Stimulated activated CD4-positive, alpha-beta T cell treated with anti-CD3 and anti-CD28 coated beads, Interleukin-4, amount 100 ng/mL, for 48 hours (primary cell): ENCODE data around the gene SH3BGR.
"Not testable (repeated sequence)": the region's sequence is repeated elsewhere in the genome, so short reads cannot be mapped to it uniquely, and the experiment has no call there.

Experiments
- DNase-seq, 2 donors: peaks; one replicate each; pipeline ENCODE4 v3.0.0-alpha.2; 2020; ENCODE audit warnings: low read depth in 2 of 2

SH3BGR gene

DNA sequence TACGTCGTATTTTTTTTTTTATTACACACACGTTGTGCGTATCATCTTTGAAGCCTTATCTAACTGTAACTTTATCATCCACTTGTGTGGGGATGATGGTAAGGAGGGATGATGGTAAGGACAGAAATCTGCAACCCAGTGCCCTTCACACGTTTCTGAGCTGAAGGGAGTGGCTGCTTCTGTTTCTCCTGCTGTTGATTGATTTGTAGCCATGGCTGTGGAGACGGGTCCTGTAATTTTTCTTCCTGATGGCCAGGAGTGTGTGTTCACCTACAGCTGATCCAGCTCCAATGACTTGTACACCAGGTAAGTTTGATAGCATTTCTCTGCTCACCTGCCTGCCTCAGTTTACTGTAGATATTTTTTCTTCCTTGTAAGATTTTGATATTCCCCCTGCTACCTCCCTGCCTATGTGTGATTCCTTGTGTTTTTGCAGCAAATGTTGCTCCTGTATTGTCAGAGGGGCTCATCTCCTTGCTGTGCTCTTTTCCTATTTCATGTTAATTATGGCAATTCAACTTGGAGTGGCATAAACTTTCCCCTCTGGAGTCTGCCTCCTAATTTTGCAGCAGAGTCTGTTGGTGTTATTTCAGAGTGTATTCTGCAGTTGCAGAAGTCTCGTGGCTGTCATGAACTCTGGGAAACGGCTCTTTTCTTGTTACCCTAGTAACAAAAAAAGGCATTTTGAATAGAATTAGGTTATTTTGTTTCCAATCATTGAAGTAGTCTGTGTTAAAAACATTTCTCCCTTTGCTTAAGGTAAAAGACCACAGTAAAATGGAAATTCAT, 64.1 kb downstream of the SH3BGR start:
- no peak for DNase-seq

DNA sequence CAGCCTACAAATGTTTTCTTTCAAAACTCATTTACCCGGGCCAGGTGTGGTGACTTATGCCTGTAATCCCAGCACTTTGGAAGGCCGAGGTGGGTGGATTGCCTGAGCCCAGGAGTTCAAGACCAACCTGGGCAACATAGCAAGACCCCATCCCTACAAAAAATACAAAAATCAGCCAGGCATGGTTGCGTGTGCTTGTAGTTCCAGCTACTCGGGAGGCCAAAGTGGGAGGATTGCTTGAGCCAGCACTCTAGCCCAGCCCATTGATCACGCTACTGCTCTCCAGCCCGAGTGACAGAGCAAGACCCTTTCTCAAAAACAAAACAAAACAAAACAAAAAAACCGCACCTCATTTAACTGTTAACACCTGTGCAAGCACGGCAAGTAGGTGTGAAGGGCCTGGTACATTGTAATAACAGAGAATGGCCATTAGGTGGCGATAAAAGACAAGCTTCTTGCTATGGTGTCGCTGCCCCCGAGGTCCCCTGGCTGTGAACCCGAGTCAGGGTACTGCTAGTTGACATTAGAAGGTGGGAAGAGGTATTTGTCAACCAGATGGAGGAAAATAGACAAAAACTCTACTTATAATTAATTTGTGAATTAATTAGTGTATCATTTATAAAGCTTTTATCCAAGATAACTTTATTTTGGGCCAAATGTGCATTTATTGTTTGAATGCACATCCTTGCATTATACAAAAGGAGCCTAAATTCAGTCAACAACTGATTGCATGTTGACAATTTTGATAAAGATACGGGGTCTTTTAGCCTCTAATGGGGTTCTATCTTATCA, 66.5 kb downstream of the SH3BGR start:
- peak; percentile 15 to 28 for DNase-seq

- no peak for DNase-seq
Measured at GRCh38 chr21:39518847-39519210, 67.1 kb downstream of the SH3BGR start.

DNA sequence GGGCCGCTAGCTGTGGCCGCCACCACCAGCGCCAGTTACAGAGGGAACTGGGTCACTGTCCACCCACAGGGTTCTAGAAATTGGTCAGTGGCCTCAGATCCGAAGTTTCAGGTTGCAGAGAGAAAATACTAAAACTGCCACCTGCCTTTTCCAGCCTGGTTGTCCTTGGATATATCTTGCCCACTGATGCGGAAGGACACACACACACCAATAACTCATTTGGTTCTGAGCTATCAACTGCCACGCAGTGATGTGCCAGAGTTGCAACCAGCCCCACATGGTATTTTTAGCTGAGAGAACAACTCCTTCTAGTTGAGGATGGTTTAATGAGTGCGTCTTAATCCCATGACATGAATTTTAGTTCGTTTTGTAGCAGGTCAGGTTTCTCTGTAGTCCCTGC, 68.1 kb downstream of the SH3BGR start:
- DNase-seq: no peak

DNA sequence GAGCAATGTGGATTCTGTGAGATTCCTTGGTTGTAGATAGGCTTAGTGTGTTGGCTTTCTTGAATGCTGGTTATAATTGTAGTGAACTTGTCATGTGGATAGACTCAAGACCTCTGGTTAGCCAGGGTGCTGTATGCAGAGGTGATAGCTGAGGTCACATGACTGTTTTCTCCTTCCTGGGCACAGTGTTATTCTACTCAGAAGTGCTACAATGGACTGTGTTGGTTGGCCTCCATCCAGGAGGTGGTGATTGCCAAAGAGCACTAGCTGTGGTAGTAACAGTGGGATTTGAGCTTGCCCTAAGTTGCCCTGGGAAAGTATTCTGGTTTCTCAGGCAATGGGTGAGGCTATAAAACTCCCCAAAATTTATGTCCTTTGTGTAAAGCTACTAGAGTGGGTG, 71.6 kb downstream of the SH3BGR start:
- no peak for DNase-seq

DNA sequence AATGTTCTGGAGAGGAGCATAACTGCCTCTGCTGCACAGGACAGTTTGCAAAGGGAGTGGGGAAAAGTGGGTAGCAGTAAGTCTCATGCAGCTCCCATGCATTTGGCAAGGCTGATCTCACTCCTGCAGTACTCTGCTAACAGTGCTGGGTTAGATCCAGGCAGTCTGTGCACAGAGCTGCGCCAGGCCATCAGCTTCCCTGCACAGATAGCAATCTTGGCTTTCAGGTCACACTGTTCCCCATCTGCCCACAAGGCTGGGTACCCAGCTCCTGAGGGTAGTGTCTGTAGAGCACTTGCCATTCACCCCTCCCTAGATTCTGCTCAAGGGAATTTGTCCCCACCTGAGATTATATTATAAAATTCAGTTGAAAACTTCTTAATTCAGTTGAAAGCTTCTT, 72.1 kb downstream of the SH3BGR start:
- no peak for DNase-seq

- DNase-seq: no peak
Measured at GRCh38 chr21:39525129-39525528, 73.4 kb downstream of the SH3BGR start.

DNA sequence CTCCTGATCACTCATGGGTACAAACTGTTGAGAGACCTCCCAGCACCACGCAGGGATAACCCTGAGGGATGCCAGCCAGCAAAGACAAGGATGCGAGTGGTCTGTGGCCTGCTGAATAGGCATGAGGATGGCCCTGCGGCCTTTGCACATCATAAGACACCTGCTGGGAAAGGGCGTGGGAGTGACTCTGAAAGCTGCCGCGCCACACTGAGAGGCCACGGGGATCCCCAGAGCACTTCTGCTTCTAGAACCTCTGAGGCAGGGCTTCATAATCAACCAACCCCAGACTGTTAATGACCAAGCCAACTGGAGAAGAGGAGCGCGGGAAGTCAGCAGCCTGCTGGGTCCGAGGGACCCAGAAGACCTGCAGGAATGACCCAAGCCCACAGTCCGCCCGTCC, 73.8 kb downstream of the SH3BGR start:
- no peak for DNase-seq

DNA sequence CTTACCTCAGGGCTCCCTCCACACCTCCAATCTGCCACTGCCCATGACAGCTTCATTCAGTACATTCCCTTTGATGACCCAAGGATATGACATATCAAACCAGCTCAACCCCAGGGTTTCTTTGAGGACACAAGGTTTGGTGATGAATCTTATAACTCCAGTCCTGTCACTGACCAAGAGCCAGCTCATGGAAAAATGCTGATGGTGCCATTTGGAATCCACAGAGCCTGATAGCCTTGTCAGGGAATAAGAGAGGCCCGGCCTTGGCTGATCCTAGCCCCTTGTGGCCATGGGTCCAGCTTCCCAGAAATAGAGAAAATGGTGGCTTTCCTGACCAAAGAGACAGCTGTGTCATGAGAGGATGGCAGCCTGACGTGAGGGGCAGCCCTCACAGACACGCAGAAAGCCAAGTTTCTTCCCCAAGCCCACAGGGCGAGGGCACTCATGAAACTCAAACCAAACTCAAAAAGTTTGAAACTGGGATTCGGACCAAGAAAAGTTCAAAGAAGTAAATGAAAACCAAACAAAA, 75.4 kb downstream of the SH3BGR start:
- no peak for DNase-seq

DNA sequence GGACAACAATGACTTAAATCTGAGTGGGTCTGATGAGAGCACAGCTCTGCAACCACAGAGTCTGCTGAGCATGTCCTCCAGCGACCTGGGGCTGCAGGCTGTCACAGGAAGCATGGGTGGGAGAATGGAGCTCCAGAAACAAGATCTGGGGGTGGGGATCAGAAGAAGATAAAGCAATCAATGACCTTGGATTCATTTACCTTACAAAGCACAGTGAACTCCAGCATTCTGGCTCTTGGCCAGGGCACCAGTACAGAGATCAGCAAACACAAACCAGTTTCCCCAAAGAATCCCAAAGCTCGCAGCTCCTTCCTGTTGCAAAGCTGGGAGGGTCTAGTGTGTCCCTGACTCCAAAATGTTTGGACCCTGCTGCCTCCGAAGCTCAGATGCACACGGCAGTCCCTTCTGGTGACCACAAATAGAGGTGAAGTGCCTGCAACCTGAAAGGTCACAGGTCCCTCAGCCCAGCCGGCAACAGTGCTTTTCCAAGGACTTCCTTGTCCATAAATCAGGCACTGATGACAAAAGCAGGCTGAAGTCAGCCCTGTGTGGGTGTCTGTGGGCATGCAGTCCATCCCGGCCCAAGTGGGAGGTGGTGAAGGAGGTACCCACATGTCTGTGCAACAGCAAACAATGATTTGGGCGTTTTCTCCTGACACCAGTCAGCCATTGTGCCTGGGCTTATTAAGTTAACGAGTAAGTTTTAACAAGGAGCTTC, 76.1 kb downstream of the SH3BGR start:
- no peak for DNase-seq

- DNase-seq: no peak
Measured at GRCh38 chr21:39529026-39529425, 77.3 kb downstream of the SH3BGR start.

GRCh38 chr21:39531064-39531463, 79.3 kb downstream of the SH3BGR start:
- no peak for DNase-seq

DNA sequence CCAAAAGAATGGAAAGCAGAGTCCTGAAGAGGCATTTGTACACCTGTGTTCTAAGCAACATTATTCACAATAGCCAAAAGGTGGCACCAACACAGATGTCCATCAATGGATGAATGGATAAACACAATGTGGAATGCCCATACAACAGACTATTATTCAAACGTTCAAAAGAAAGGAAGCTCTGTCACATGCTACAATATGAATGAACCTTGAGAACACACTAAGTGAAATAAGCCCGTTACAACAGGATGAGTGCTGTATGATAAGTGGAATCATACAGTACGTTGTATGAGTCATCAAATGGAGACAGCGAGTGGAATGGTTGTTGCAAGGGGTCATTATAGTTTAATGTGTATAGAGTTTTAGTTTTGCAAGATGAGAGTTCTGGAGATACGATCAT, 80.1 kb downstream of the SH3BGR start:
- DNase-seq: no peak

DNA sequence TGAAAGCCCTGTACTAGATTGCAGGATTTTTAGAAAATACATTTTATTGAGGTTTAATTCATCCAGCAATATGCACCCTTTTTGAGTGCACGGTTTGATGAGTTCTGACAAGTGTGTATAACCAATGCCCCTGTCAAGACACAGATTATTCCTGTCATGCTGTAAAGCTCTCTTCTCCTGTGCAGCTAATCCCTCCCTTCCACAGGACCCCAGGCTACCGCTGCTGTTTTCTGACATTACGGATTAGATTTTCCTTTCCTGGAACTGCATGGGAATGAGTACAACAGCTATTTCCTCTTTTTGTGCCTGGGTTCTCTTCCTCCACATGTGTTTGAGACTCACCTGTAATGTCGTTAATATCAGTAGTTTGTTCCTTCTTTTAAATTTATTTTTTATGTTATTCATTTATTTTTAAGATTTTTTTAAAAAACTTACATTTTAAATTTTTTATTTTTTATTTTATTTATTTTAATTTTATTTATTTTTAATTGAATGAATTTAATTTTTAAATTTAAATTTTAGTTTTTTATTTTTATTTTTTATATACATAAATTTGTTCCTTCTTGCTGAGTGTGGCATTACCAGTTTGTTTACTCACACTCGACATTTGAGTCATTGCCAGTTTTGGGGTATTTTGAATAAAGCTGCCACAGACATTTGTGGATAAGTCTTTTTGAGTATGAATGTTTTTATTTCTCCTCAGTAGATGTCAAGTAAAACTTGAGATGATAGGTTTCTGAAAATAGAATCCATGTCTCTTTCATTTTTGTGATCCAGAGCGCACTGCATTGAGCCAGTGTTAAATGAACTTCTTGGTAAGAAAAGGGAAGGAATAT, 82.0 kb downstream of the SH3BGR start:
- no peak for DNase-seq

- DNase-seq: no peak
Measured at GRCh38 chr21:39535646-39536437, 84.1 kb downstream of the SH3BGR start.

- DNase-seq: no peak
Measured at GRCh38 chr21:39536835-39537234, 85.1 kb downstream of the SH3BGR start.

- no peak for DNase-seq
Measured at GRCh38 chr21:39537571-39537970, 85.8 kb downstream of the SH3BGR start.

DNA sequence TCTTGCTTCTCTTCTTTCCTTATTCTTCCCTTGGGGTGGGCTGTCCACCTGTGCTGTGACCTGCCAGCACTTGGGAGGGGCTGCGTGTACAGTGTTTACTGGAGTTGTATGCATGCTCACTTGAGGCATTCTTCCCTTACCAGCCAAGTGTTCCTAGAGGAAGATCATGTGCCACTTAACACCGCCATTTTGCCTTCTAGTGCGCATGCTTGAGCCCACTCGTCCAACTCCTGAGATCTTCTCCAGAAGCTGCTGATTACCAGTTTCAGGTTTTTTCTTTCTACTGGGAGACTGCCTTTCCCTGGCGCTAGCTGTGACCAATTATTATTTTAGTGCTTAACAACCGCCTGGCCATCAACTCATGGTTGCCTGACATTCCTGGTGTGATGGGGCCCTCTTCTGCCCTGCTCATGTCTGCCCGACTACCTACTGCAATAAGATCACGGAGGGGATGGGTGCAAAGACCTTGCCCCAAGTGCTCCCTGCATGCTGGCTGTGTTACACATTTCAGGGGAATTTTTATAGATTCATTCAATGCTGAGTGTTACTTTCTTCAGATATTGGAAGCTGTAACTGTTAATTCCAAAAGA, 86.8 kb downstream of the SH3BGR start:
- DNase-seq: no peak

DNA sequence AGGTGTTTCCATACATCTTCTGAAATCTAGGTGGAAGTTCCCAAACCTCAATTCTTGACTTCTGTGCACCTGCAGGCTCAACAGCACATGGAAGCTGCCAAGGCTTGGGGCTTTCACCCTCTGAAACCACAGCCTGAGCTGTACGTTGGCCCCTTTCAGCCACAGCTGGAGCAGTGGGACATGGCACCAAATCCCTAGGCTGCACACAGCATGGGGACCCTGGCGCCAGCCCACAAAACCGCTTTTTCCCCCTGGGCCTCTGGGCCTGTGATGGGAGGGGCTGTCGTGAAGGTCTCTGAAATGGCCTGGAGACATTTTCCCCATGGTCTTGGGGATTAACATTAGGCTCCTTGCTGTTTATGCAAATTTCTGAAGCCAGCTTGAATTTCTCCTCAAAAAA, 88.6 kb downstream of the SH3BGR start:
- not testable (repeated sequence) for DNase-seq

- DNase-seq: no peak
Measured at GRCh38 chr21:39542736-39543135, 91.0 kb downstream of the SH3BGR start.
